ENCODE measurements around the gene XXYLT1.

DNA sequence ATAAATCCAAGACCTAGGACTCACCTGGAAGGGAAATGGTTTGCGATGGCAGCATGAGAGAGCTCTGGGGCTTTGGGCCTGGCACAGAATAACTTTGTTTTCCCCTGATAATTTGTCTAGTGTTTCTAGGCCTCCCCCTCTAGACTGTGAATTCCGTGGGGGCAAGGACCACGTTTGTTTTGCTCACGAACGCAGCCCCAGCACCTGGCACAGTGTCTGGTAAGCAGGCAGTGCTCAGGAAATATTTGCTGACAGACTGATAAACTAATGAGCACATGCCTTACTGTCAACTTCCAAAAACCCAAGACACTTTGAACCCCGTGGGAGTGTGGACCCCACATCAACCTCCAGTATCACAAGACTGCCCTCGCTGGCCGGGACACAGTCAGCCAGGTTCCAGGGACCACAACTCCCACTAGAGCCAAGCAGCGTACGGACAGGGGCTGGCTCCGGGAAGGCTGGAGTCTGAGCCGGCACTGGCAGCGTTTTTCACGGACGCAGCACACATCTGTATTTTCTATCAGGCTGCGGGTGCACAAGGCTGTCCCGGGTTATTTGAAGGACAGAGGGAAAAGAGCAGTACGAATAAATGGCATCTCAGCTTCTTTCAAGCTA lies 146.5 kb downstream of the XXYLT1 start:
- no peak for TF ChIP-seq ARNT (IDR thresholded peaks at IDR 0.05)
- TF ChIP-seq BHLHE40 (IDR thresholded peaks at IDR 0.05; ENCODE audit: borderline replicate concordance), result no peak
- no peak for TF ChIP-seq FOXM1 (IDR thresholded peaks at IDR 0.05; ENCODE audit: borderline replicate concordance)
- TF ChIP-seq HDGF (IDR thresholded peaks at IDR 0.05; ENCODE audit: borderline replicate concordance), result no peak
- TF ChIP-seq ZNF384 (IDR thresholded peaks at IDR 0.05), result no peak
- TF ChIP-seq ELF4 (IDR thresholded peaks at IDR 0.05), result no peak
- TF ChIP-seq SP1 (IDR thresholded peaks at IDR 0.05), result no peak
- TF ChIP-seq TARDBP (IDR thresholded peaks at IDR 0.05), result no peak
- TF ChIP-seq FOXA1 (IDR thresholded peaks at IDR 0.05), result no peak
- no peak for TF ChIP-seq SUZ12 (IDR thresholded peaks at IDR 0.05)
- TF ChIP-seq, protein P1, sequence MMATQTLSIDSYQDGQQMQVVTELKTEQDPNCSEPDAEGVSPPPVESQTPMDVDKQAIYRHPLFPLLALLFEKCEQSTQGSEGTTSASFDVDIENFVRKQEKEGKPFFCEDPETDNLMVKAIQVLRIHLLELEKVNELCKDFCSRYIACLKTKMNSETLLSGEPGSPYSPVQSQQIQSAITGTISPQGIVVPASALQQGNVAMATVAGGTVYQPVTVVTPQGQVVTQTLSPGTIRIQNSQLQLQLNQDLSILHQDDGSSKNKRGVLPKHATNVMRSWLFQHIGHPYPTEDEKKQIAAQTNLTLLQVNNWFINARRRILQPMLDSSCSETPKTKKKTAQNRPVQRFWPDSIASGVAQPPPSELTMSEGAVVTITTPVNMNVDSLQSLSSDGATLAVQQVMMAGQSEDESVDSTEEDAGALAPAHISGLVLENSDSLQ (IDR thresholded peaks at IDR 0.05), result no peak
- no peak for TF ChIP-seq LEF1 (IDR thresholded peaks at IDR 0.05; ENCODE audit: borderline replicate concordance)
- TF ChIP-seq FOXK2 (IDR thresholded peaks at IDR 0.05), result no peak
- no peak for TF ChIP-seq L3MBTL2 (conservative IDR thresholded peaks at IDR 0.05)

All from HEK293T (cell line).